GM19438 (cell line): ENCODE data around the gene RAB40A.
"Not testable (repeated sequence)": the region's sequence is repeated elsewhere in the genome, so short reads cannot be mapped to it uniquely, and the experiment has no call there.

Source experiments
- ATAC-seq: cut with Tn5 transposase; IDR thresholded peaks from one replicate; pipeline ENCODE4 v1.9.1; 2021; ENCODE audit warnings: low read depth; ENCODE audit not compliant: unreplicated experiment

RAB40A gene

DNA sequence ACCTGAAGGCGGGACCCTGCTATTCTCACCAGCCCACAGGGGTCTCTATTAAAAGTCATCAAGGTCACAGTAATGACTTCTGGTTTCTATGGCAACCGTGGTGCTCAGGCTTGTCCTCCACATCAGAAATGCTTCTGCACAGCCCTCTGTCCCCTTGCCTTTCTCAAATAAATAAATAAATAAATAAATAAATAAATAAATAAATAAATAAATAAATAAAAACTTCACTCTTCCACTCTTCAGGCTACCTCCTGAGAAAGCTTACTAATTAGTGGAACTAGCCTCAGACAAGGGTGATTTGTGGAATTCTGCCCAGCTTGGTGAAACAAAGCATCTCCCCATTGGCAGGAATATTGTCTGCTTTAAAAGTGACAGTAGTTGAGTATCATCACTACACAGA lies 5.5 kb upstream of the RAB40A start:
- no peak for ATAC-seq

DNA sequence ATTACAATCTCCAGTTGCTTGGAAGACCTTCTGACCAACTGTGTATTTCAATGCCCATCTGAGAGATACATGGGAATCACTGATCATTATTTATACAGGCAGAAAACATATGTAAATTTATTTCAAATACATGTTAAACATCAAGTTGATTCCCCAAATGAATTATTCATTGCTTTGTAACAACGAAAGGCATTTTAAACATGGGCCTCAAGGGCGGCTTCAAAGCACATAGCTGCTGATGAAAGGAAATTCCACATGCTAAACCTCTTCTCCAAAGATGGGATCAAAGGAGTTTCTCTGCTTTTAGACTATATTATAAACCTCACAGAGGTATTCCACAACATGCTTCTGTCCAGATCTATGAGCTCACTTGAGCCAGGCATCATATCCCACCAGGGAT lies 4.3 kb upstream of the RAB40A start:
- no peak for ATAC-seq

DNA sequence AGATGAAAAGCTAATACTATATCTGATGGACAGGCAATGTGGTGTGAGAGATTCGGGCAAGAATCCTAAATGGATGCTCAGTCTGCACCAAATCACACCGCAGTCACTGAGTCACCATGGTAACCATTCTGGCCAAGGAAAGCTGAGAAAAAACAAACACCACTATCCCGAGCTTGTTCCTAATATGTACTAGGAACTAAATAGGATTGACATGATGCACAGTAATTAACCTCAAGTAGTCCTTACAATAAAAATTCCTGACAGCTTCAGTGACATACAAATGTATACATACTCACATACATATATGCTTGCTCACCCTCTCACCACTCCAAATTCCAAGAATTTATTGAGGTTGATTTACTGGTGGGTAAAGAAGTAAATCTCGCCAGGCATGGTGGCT lies 1.1 kb upstream of the RAB40A start:
- no peak for ATAC-seq

DNA sequence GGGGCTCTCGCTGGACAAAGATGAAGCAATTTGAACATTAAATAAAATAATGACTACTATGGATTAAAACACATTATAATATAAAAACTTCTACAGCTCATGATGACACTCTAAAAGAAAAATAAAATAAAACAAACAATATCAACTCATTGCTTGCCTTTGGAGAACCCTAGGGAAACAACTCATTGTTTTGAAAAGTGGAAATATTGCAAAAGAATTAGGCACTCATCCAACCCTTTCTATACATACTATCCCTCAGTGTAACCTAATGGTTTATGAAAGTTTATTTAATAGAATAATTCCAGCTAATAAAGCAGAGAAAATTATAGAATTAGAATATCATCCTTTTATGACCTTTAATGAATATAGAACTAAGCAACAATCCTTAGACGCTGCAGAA lies 718 bp downstream of the RAB40A start:
- ATAC-seq, result no peak

DNA sequence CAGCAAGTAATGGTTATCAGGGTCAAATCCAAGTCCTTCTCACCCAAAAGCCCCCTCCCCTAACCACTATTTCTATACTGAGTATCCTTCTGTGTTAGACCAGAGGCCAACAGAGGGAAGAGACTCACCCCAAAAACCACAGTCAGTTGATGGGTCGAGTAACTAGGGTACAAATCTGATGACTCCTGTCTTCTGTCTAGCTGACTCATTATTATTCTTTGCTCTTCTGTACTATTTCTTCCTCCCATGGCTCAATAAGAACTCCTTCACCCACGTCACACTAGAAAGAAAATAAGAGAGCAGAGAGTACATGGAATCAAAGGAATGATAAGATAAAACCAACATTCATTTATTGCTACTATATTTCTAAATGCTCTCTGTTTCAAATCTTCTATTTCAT lies 2.0 kb downstream of the RAB40A start:
- ATAC-seq, result no peak

DNA sequence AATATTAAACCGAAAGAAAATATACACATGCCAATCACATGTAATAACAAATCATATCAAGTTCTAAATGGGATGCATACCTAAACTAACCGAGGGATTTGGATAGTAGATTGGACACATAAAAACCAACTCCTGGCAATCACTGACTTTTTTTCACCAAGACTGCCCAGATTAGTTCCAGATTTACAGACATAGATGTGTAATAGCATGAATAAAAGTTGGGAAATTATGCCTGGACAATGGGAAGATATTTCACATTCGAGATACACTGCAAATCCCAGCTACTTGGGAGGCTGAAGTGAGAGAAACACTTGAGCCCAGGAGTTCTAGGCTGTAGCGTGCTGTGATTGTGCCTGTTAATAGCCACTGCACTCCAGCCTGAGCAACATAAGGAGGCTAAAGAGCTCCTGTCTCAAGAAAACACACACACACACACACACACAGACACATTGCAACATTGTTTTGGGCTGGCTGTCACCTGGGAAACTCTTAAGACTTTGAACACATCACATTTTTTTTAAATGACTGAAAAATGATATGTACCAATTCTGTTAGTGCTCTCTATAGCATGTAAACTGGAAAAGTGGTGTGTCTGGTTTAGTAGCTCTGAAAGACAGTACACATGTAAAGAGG lies 5.7 kb downstream of the RAB40A start:
- no peak for ATAC-seq

DNA sequence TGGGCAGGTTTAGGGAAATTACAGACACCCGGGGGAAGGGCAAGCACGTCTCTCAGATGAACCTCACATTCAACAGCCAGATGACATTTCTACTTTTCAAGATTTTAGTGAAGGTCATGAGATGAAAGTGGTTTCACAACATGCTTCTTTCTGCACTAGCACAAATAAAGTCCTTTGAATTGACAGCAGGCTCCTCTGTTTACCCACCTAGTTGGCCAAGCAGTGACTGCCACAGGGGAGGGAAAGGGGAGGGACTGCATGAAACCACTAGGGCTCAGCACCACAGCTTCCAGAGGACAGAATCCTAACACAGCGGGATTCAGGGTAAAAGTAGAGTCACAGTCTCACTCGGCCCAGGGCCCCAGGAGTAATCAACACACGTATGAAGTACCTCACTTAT lies 6.2 kb downstream of the RAB40A start:
- ATAC-seq, result no peak

DNA sequence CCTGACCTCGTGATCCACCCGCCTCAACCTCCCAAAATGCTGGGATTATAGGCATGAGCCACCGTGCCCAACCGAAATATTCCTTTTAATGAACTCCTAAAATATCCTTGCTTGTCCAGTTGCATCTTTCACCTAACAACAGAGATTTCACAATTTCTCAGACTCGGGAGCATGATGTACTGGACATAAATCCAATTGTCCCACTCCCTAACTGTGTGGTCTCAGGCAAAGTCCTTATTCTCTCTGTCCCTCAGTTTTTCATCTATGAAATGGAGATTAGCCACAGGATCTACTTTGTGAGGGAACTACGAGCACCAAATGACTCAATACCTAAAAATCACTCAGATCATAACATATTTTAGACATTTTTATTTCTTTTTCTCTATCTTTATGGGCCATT lies 9.3 kb downstream of the RAB40A start:
- no peak for ATAC-seq

DNA sequence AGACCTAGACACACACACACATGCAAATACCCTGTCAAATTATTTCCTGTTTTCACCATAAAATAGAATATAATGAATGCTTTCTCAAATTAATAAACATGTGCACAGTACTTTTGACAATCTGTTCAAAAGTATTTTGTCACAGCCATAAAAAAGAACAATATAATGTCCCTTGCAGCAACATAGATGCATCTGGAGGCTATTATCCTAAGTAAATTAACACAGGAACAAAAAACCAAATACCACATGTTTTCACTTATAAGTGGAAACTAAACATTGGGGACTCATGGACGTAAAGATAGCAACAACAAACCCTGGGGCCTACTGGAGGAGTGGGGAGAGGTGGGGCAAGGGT lies 15.5 kb downstream of the RAB40A start:
- no peak for ATAC-seq

DNA sequence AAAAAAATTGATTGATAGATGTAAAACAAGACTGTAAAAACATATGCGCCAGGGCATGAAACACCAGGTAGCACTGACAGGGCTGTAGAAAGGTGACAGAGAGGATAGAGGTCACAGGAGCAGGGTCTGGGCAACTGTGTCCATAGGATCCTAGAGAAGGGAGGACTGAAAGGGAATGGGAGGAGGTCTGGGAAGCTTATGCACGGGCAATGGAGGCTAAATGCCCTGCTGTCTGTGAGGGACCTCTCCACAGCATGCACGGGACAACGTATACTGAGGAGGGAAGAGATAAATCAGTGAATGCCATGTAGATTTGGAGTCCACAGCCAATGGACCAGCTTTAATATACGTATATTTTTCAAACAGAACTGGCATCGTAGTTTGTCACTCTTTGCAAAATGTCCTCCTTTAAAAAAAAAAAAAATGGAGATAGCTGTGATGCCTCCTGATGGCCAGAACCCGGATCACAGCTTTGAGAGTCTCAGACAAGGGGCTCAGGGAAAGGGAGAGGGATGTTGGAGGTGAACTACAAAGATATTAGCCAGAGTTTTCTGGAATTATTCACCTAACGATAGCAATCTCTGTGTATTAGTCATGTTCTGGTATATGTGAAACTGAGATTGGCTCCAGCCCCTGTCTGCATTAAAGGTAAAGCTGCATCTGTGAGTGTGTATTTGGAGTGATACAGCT lies 16.0 kb downstream of the RAB40A start:
- ATAC-seq, result no peak

DNA sequence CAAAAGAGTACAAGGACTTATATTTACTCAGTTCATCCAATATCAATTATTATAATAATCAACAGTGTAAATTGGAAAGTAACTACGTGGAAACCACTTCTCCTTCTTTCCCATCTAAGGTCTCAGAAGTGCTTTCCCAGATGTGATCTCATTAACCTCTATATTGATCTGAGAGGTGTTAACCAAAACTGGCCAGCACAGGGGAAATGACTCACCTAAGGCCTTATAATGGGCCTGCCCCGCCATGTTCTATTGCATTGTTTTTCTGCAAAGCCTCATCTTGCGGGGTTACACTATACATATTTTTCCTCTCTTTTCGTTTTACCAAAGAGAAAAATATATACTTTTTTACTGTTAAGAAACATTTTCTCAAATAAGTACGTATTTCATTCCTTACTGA lies 20.5 kb downstream of the RAB40A start:
- no peak for ATAC-seq

DNA sequence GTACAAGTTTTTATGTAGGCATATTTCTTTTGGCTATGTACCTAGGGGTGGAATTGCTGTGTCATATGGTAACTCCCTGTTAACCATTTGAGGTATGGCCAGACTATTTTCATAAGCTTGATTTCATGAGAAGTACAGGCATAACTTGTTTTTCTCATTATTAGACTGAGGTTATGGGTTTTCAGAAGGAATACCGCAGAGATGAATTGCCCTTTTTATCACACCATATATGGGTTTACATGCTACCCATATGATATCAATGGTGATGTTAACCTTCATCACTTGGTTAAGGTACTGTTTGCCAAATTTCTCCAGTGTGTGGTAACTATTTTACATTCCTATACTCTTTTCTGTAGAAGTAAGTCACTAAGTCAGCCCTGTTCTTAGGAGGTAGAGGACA lies 23.5 kb downstream of the RAB40A start:
- no peak for ATAC-seq

DNA sequence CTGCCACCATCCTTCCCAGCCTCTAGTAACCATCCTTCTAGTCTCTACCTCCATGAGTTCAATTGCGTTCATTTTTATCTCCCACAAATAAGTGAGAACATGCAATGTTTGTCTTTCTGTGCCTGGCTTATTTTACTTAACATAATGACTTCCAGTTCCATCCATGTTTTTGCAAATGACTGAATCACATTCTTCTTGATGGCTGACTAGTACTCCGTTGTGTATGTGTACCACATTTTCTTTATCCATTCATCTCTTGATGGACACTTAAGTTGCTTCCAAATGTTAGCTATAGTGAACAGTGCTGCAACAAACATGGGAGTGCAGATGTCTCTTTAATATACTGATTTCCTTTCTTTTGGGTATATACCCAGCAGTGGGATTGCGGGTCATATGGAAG lies 25.7 kb downstream of the RAB40A start:
- ATAC-seq, result not testable (repeated sequence)

DNA sequence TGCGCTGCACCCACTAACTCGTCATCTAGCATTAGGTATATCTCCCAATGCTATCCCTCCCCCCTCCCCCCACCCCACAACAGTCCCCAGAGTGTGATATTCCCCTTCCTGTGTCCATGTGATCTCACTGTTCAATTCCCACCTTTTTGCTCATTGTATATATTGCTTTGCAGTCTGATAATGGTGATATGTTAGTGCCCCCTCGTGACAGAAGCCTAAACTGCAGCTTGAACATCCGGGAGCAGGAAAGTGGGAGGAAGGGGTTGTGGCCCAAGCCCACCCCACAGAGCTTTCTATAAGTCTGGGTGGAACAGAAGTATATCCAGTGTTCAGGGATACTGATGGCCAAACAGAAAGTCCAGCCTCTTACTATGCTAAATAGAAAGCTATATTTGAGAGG lies 29.6 kb downstream of the RAB40A start:
- ATAC-seq, result not testable (repeated sequence)

DNA sequence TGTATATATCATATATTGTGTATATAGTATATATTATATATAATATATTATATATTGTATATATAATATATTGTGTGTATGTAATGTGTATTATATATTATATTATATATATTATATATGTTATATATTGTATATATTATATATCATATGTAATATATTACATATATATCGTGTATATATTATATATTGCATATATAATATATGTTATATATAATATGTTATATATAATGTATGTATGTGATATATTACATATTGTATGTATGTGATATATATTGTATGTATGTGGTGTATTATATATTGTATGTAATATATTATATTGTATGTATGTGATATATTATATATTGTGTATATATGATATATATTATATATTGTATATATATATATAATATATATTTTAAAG lies 30.5 kb downstream of the RAB40A start:
- ATAC-seq, result no peak

DNA sequence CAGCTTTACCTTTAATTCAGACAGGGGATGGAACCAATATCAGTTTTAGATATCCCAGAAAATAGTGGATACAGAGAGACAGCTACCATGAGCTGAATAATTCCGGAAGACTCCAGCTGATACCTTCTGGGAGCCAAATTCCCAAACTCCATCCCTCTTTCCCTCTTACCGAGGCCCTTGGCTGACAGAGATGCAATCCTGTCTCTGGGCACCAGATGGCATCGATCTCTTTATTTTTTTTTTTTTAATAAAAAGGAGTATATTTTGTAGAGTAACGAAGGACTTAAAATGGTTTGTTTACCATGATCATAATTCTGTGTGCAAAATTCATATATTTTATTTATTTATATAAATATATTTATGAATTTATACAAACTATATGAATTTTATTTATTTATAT lies 31.0 kb downstream of the RAB40A start:
- ATAC-seq, result no peak

DNA sequence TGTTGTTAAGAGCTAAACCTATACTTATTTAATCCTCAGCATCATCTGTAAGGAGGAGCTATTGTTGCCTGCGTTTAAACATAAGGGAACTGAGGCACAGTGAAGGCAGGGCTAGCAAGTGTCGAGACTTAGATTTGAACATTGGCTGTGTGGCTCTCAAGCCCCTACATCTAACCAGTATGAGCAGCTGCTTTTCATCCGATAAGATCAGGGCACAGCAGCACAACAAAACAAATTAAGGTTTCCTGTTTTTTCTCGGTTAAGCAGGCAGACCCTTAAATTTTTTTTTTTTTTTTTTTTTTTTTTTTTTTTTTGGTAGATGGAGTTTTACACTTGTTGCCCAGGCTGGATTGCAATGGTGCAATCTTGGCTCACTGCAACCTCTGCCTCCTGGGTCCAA lies 35.6 kb downstream of the RAB40A start:
- ATAC-seq, result no peak

DNA sequence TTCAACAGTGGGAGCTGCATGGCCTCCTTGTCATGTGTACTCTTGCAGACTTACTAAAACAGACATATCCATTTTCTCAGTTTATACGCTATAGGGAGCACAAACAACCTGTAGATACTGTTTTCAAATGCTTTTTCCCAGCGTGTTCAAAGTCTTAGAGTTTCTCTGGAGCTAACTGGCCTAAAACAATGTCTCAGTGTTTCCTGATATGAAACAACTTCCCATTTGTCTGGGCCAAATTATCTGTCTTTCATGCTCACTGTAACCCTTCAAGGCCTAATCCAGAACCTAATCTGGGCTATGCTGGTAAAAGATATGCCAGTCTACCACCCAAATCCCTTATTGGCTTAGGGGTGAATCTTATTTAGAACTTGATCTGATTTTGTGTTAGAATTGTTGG lies 38.8 kb downstream of the RAB40A start:
- ATAC-seq, result no peak

DNA sequence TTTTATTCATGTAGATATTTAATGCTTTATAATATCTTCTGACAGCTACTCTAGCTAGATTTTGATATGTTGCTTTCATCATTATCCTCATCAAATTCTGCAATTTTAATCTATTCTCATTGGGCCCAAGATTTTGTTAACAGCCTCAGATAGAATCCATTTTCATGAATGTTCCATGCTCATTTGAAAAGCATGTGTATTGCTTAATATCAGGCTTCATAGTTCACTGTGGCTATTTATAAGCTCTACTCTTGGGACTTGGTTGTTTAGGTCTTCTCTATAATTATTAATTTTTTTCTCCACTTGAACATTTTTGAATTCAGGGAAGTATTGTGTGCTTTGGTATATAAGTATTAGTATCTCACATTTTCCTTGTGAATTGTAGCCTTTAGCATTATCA lies 41.8 kb downstream of the RAB40A start:
- ATAC-seq, result no peak

DNA sequence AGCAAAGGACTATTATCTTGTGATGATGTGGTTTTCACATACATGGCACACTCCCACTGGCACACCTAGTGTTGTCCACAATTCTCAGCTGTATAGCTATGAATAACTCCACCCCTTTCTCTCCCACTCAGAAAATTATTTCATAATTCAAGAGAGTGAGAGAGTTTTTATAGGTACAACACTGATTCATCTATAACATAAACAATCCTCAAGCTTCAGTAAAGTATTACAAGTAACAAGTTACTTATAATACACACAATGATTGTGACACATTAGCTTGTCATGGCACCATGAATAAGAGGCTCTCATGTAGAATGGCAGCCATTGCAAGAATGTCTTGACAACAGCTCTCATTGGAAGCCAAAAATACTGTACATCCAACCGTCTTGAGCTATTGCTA lies 43.9 kb downstream of the RAB40A start:
- no peak for ATAC-seq

DNA sequence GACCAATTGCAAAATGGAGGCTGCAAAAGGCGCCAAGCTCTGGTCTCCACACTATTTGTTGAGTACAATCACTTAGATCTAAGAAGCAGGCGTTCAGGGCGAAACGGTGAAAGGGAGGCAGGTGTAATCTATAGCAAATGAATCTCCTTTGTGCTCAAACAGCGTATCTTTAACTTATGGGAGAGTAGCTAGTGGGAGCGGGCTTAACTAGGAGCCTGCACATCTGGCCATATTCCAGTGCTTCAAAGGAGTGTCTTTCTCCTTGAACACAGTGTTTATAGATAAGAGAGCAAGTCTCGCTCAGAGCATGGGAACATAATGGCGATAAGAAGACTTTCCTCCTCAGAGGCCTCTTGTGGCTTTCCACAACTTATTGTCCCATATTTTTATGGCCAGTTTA lies 49.3 kb downstream of the RAB40A start:
- ATAC-seq, result not testable (repeated sequence)

DNA sequence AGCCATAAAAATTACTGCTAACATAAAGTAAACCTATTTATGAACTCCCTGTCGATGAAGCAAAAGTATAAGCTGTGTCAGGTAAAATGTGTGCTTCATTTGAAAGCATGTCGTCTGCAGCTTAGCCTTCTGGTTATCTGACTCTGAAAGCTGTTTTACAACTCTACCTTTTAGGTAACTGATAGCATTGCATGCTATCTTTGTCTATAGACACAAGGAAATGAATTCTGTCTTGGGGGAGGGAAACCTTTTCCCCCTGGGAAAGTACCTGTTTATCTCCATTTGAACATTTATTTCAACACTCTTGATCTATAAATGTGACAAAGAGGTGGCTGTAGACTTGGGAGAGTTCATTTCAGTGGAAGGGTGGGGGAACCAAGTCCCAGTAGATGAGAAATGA lies 51.4 kb downstream of the RAB40A start:
- no peak for ATAC-seq

DNA sequence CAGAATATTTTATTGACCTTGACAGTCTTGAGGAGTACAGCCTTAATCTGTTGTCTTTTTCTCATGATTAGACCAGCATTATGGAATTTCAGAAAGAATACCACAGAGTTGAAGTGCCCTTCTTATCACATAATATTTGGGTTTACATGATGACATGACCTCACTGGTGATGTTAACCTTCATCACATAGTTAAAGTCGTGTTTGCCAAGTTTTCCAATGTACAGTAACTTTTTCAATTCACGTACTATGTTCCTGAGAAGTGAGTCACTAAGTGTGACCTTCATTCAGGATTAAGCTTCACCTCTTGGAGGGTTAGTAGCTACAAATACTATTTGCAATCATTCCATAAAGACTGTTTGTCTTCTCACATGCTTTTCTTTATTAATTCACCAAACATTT lies 52.1 kb downstream of the RAB40A start:
- no peak for ATAC-seq
